SK-N-SH (cell line): ENCODE measurements around the gene MED22.

ENCODE experiments used
- EZH2phosphoT487 ChIP-seq: fragments of 200-600 bp; sonication (generic); IDR thresholded peaks from 2 replicates; pipeline ENCODE4 v1.6.1; 2017; ENCODE audit warnings: low read depth, mixed run types, mild to moderate bottlenecking, antibody characterized with exemption, moderate library complexity, borderline replicate concordance
- TF ChIP-seq, protein P1 (sequence below): fragments of 200-600 bp; sonication (generic); IDR thresholded peaks from 2 replicates; pipeline ENCODE4 v1.6.1; 2017; ENCODE audit warnings: antibody characterized with exemption, mild to moderate bottlenecking, moderate library complexity

DNA sequence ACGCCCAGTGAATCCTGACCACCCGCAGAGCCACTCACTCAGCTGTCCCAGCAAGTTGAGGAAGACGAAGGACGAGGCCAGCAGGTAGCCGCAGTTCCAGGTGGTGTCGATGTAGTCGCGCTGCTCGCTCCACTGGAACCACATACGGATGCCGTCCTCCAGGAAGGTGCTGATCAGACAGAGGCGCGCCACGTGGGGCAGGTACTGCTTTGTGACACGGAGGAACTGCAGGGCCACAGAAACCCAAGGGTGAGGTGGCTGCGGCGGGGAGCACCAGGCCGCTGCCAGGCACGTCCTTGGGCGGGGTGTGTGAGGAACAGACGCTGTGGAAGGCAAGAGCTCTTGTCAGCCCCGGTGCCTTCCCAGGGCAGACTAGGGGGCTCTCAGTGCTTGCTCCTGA, 19.3 kb upstream of the MED22 start:
- TF ChIP-seq, protein P1, sequence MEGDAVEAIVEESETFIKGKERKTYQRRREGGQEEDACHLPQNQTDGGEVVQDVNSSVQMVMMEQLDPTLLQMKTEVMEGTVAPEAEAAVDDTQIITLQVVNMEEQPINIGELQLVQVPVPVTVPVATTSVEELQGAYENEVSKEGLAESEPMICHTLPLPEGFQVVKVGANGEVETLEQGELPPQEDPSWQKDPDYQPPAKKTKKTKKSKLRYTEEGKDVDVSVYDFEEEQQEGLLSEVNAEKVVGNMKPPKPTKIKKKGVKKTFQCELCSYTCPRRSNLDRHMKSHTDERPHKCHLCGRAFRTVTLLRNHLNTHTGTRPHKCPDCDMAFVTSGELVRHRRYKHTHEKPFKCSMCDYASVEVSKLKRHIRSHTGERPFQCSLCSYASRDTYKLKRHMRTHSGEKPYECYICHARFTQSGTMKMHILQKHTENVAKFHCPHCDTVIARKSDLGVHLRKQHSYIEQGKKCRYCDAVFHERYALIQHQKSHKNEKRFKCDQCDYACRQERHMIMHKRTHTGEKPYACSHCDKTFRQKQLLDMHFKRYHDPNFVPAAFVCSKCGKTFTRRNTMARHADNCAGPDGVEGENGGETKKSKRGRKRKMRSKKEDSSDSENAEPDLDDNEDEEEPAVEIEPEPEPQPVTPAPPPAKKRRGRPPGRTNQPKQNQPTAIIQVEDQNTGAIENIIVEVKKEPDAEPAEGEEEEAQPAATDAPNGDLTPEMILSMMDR: no peak
- TF ChIP-seq EZH2phosphoT487: no peak
